ENCODE measurements around the gene MAST3.

Gene MAST3

GRCh38 chr19:18193388-18194180 lies 96.0 kb downstream of the MAST3 start:
- peak; percentile 16 for DNase-seq

GRCh38 chr19:18194181-18194530 lies 96.6 kb downstream of the MAST3 start:
- DNase-seq, result no peak

- peak; percentile 27 for DNase-seq
Measured at GRCh38 chr19:18194554-18195238, 97.1 kb downstream of the MAST3 start.

GRCh38 chr19:18196511-18196845 lies 98.9 kb downstream of the MAST3 start:
- no peak for DNase-seq

GRCh38 chr19:18197306-18197705 lies 99.7 kb downstream of the MAST3 start:
- no peak for DNase-seq

GRCh38 chr19:18197941-18198340 lies 100.4 kb downstream of the MAST3 start:
- DNase-seq, result no peak

GRCh38 chr19:18198374-18198773 lies 100.8 kb downstream of the MAST3 start:
- no peak for DNase-seq
